ENCODE measurements around the gene CAMSAP1. TPM values are rescaled to one million over a fixed set of nuclear protein-coding genes. Genes with fewer than 3 reads are reported as not detected.

Gene CAMSAP1
- total RNA-seq, 1 donor from 2014 or later, result 20.4 TPM

GRCh38 chr9:135862809-135863208 is 44.5 kb downstream of the CAMSAP1 start:
- no peak for ATAC-seq
- no peak for DNase-seq
- intact Hi-C loops (cut with micrococcal nuclease), result loop anchor here (10.0 kb wide), 1 partner anchor 262 kb away; no protein-coding TSS in a partner anchor

GRCh38 chr9:135858491-135859185 is 48.7 kb downstream of the CAMSAP1 start:
- ATAC-seq (no peak), DNase-seq (no peak)
- intact Hi-C loops (cut with micrococcal nuclease), result no loop called here

GRCh38 chr9:135857843-135858242 is 49.5 kb downstream of the CAMSAP1 start:
- DNase-seq (no peak), ATAC-seq (no peak)
- intact Hi-C loops (cut with micrococcal nuclease), result no loop called here

GRCh38 chr9:135857371-135857786 is 50.0 kb downstream of the CAMSAP1 start:
- DNase-seq (no peak), ATAC-seq (no peak)
- intact Hi-C loops (cut with micrococcal nuclease), result no loop called here

- DNase-seq (no peak), ATAC-seq (no peak)
- intact Hi-C loops (cut with micrococcal nuclease), result no loop called here
Measured at GRCh38 chr9:135851748-135852147, 55.6 kb downstream of the CAMSAP1 start.

GRCh38 chr9:135850737-135851136 is 56.6 kb downstream of the CAMSAP1 start:
- DNase-seq (no peak), ATAC-seq (no peak)
- intact Hi-C loops (cut with micrococcal nuclease), result no loop called here

GRCh38 chr9:135849181-135849580 is 58.2 kb downstream of the CAMSAP1 start:
- intact Hi-C loops (cut with micrococcal nuclease), result no loop called here
- DNase-seq (no peak), ATAC-seq (no peak)

GRCh38 chr9:135848341-135849047 is 58.9 kb downstream of the CAMSAP1 start:
- DNase-seq, result no peak
- intact Hi-C loops (cut with micrococcal nuclease), result no loop called here
- no peak for ATAC-seq

- no peak for DNase-seq
- no peak for ATAC-seq
- intact Hi-C loops (cut with micrococcal nuclease), result no loop called here
Measured at GRCh38 chr9:135847833-135848232, 59.5 kb downstream of the CAMSAP1 start.

- intact Hi-C loops (cut with micrococcal nuclease), result no loop called here
- DNase-seq (no peak), ATAC-seq (no peak)
Measured at GRCh38 chr9:135840539-135840938, 66.8 kb downstream of the CAMSAP1 start.

- no peak for DNase-seq
- no peak for ATAC-seq
- intact Hi-C loops (cut with micrococcal nuclease), result no loop called here
Measured at GRCh38 chr9:135840107-135840506, 67.2 kb downstream of the CAMSAP1 start.

- DNase-seq (no peak), ATAC-seq (no peak)
- intact Hi-C loops (cut with micrococcal nuclease), result no loop called here
Measured at GRCh38 chr9:135839516-135839915, 67.8 kb downstream of the CAMSAP1 start.

- ATAC-seq (no peak), DNase-seq (no peak)
- intact Hi-C loops (cut with micrococcal nuclease), result no loop called here
Measured at GRCh38 chr9:135835131-135835530, 72.2 kb downstream of the CAMSAP1 start.

- intact Hi-C loops (cut with micrococcal nuclease), result no loop called here
- no peak for ATAC-seq
- DNase-seq, result no peak
Measured at GRCh38 chr9:135833864-135834263, 73.5 kb downstream of the CAMSAP1 start.

GRCh38 chr9:135830496-135830895 is 76.8 kb downstream of the CAMSAP1 start:
- ATAC-seq, result no peak
- no peak for DNase-seq
- intact Hi-C loops (cut with micrococcal nuclease), result no loop called here

- ATAC-seq (no peak), DNase-seq (no peak)
- intact Hi-C loops (cut with micrococcal nuclease), result no loop called here
Measured at GRCh38 chr9:135828656-135829055, 78.7 kb downstream of the CAMSAP1 start.

- intact Hi-C loops (cut with micrococcal nuclease), result no loop called here
- ATAC-seq, result no peak
- no peak for DNase-seq
Measured at GRCh38 chr9:135827866-135828580, 79.3 kb downstream of the CAMSAP1 start.

- DNase-seq (no peak), ATAC-seq (no peak)
- intact Hi-C loops (cut with micrococcal nuclease), result no loop called here
Measured at GRCh38 chr9:135827301-135827700, 80.0 kb downstream of the CAMSAP1 start.

GRCh38 chr9:135826188-135826545 is 81.2 kb downstream of the CAMSAP1 start:
- intact Hi-C loops (cut with micrococcal nuclease), result no loop called here
- ATAC-seq (no peak), DNase-seq (no peak)

- no peak for DNase-seq
- intact Hi-C loops (cut with micrococcal nuclease), result no loop called here
- no peak for ATAC-seq
Measured at GRCh38 chr9:135825435-135826187, 81.7 kb downstream of the CAMSAP1 start.
